HUDEP-2 (cell line): ENCODE results near the gene CADM1.

Source experiments
- DNase-seq, 76 experiments: peaks; one replicate each; lab custom pipeline; 2025; ENCODE audit not compliant: unreplicated experiment in 76 of 76; lab: John Stamatoyannopoulos, UW

Gene CADM1

DNA sequence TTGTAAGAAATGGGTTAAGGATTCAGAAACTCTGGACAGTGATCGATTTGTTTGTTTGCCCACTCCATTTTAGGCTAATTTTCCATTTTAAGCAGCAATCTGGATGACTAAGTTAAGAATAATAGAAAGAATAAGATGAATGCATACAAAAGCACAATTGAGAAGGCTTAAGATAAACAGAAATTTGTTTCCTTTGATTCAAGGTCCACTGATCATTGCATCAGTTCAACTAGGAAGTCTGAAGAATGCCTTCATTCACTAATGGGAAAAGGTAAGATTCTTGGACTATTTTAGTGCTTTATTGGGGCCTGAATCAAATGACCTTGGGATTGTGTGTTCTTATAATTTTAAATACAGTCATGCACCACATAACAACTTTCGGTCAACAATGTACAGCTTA, 140.8 kb downstream of the CADM1 start:
- DNase-seq, result no peak

DNA sequence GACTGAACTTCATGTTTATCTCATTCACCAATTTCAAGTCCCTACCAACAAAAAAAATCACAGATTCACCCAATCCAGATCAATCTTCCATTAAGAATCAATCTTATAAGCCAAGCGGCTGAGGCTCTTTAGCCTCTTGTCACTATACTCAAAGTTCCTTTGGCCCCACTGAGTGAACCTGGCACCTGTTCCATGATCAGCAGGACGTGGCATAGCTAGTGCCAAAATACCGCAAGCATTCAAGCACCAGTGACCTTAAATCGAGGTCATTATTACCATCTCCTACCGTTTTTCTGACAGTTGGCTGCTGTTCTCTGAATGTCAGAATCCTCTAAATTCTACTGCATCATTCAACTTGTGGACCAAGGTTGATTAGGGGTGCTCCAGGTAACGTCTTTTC, 141.2 kb downstream of the CADM1 start:
- no peak for DNase-seq

DNA sequence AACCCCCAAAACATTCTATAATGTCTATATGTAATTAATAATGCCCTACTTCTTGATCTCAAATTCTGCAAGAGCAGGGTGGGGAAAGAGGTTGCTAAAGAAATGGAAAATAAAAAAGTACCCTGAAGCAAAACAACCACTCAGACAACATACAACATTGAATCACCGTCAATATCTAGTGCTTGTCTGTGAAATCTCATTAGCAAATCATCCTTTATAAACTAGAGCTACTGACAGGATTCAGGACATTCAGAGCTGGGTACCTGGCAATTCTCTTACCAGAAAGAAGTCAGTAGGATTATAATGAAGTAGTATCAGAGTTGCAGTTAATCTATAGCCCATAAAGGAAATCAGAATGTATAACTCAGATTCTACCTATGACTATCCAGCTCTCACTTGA, 143.2 kb downstream of the CADM1 start:
- DNase-seq, result no peak

DNA sequence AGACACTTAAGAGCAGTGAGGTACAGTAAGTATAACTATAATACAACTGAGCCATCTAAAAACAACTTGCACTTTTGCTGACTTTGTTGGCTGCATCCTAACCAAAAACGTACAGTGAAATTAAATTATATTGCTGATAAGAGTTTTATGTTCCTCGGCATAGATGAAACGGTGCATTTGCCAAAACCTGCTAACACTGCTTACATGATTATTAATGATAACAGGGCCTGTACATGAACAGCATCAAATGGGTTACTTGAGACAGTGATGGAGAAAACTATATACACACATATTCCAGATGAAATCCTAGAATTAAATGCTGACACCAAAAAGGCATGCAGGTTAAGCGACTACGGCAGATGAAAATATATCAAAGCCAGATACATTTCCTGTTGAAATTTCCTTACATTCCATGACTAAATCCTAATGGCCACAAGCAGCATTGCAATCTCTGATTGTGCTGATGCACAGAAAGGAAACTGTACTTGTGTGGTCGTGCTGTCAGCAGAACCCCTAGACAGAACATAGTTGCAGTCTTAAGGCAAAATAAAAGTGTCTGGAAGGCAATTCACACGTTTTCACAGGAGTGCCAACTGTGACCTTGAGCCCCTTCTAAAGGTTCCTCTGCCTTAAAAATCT, 143.9 kb downstream of the CADM1 start:
- DNase-seq, result no peak

GRCh38 chr11:115357066-115357465, 147.1 kb downstream of the CADM1 start:
- no peak for DNase-seq

- DNase-seq, result no peak
Measured at GRCh38 chr11:115352805-115353485, 151.3 kb downstream of the CADM1 start.

- DNase-seq, result no peak
Measured at GRCh38 chr11:115349335-115350017, 154.7 kb downstream of the CADM1 start.

- DNase-seq, result no peak
Measured at GRCh38 chr11:115348416-115348815, 155.8 kb downstream of the CADM1 start.

DNA sequence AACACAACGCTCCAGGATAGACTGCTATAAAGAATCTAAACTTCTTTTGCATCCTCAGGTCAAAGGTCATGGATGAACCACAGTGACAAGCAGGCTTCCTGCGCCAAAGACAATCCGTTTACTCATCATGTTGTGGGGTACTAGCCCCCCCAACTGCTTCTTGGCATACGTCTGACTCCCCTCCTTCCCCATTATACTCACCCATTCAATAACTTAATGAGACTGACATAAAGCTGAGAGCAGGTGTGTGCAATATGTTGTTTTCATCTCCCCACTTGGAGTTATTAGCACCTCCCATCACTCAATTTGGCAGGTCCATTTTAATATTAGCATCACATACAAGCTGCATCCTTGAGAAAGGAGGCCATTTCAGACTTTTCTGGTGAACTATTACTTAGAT, 157.1 kb downstream of the CADM1 start:
- no peak for DNase-seq

- no peak for DNase-seq
Measured at GRCh38 chr11:115345840-115346239, 158.4 kb downstream of the CADM1 start.

DNA sequence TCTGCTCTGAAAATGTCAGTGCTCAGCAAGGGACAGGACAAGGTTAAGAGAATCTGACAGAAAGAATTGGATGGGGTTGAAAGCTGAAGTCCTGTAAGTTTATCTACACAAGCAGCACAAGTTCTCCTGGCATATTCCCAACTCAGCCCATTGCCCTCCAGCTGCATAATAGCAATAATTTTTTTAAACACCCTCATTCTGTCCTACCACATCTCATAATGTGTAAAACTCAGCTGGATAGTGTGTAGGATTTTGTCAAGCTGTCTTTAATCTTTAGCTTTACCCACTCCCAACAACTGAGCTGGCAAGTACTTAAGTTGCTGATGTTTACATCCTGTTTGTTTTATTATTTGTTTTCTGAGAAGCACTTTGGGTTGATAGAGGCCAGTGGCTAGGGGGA, 158.9 kb downstream of the CADM1 start:
- DNase-seq, result no peak

DNA sequence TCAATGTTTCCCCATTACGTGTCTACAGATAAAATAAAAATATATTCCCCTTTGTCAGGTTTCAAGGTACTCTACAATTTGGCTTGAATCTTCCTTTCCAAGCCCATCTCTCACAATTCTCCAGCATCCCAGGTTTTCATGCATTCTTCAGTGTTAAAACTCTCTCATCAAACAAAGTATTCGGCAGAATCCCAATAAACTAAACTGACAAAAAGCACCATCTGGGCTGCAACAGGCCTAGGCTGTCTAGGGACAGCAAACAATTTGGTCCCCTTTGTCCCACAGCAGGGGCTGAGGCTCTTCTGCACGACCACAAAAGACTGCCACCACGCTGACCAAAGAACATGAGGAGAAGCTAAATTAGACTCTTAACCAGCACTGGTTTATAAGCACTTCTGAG, 159.4 kb downstream of the CADM1 start:
- no peak for DNase-seq

- DNase-seq, result no peak
Measured at GRCh38 chr11:115342142-115342541, 162.1 kb downstream of the CADM1 start.

- DNase-seq, result no peak
Measured at GRCh38 chr11:115340874-115341273, 163.3 kb downstream of the CADM1 start.

DNA sequence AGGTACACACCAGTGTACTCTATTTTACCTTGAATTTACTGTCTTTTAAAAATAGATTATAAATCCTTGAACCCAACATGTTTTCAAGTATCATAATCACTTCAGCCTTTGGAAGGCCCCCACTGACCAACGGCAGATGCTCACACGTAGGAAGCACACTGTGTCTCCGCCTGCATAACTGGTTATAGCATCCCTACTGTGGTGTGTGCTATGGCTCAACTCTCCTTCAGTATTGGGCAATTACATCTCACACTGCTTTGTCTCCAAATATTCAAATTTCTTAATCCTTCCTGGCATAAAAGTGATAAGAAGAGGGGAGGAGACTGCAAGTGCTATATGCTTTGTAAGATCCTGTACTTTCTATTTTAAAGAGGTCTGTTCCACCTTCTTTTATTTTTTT, 165.7 kb downstream of the CADM1 start:
- no peak for DNase-seq

GRCh38 chr11:115334932-115335788, 169.1 kb downstream of the CADM1 start:
- DNase-seq, result peak in 2 of 76 experiments; percentile 9 to 10

- DNase-seq, result no peak
Measured at GRCh38 chr11:115333949-115334348, 170.3 kb downstream of the CADM1 start.

GRCh38 chr11:115333121-115333520, 171.1 kb downstream of the CADM1 start:
- no peak for DNase-seq

- no peak for DNase-seq
Measured at GRCh38 chr11:115330684-115331482, 173.3 kb downstream of the CADM1 start.

GRCh38 chr11:115326526-115326925, 177.7 kb downstream of the CADM1 start:
- DNase-seq, result no peak
